ENCODE results near the gene ZNF26.
"Not testable (repeated sequence)": the region's sequence is repeated elsewhere in the genome, so short reads cannot be mapped to it uniquely, and the experiment has no call there.

Gene ZNF26

DNA sequence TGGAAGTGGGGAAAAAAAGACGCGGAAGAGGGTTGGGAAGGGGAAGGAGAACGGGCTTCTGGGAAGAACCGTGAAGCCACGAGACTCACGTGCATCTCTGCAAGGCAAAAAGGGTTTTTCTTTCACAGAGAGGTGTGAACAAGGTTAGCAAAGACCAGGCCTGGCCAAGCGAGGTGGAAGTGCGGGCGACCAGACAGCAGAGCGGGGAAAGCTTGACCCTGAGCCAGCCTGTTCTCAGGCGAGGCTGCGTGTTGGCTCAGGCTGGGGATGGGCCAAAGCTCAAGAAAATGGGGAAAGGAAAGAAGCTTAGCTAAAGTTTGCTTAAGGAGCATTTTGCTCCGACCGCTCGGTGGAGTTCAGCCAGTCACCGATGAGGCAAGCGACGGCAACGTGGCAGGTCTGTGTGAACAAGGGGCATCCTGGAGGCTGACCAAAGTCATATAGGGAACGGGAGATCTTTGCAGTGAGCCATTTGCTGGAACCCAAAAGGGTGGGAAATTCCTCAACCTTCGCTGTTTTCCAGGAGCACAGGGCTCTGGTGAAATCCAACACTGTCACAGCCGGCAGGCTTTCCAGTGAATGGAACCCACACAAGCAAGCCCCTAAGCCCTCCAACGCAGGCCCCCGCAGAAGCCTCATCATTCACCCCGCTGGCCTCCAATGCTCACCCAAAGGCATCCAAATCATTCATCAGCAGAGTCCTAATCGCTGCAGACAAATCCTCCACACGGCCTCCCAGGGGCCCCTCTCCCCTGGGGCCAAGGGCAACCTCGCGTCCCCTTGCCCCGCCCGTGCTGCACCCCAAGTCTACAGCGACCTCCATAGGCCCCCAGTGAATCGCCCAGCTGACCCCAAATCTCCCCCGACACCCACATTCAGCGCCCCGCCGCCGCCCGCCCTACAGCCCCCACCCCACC is 30.8 kb upstream of the ZNF26 start:
- DNase-seq (ENCODE audit: low read depth, low spot score): no peak

DNA sequence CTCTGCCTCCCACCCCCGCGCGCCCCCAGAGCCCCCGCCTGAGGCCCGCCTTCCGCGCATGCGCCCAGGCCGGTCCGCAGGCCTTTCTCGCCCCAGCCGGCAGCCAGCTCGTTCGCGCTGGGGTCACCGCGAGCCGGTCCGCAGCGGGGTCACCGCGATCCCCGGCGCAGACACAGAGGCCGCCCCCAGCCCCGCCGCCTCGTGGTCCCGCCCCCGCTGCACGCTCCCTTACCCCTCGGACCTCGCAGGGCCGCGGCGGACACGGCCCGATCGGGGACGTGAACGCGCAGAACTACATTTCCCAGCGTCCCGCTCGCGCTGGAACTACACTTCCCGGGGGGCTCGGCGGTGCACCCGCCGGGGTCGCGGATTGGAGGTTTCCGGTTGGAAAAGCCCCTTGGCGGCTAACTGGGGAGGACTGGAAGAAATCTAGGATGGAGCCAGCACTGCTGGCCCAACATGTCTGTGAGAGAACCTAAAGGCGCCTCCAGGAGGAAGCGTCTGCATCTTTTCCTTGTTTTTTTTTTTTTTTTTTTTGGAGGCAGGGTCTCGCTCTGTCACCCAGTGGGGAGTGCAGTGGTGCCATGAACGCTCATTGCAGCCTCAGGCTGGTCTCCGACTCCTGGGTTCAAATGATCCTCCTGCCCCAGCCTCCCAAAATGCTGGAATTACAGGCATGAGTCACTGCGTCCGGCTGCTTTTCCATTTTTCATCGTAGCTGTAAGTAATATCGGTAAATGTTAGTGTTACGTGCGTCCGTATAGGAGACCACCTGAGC is 30.0 kb upstream of the ZNF26 start, which contains the start of gene ZNF605:
Gene ZNF605, minus strand, starts transcription at position 296 of the 778 bp plus-strand sequence. CDS start 10,671 bp downstream, outside the sequence.
- DNase-seq (ENCODE audit: low read depth, low spot score): peak; percentile 75

DNA sequence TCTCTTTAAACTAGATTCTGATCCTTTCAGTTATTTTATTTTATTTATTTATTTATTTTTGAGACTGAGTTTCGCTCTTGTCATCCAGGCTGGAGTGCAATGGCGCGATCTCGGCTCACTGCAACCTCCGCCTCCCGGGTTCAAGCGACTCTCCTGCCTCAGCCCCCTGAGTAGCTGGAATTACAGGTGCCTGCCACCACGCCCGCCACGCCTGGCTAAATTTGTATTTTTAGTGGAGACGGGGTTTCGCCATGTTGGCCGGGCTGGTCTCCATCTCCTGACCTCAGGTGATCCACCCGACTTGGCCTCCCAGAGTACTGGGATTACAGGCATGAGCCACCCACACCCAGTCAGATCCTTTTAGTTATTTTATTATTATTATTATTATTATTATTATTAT is 24.4 kb upstream of the ZNF26 start:
- not testable (repeated sequence) for DNase-seq (ENCODE audit: low read depth, low spot score)

DNA sequence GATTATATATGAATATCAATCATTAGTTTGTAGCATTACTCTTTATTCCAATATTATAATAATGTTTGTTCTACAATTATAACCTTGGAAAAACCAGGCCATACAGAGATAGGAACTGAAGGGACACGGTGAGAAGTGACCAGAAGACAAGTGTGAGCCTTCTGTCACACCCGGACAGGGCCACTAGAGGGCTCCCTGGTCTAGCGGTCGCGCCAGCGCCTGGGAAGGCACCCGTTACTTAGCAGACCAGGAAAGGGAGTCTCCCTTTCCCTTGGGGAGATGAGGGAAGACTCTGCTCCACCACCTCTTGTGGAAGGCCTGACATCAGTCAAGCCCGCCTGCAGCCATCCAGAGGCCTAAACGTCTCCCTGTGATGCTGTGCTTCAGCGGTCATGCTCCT is 22.2 kb upstream of the ZNF26 start:
- not testable (repeated sequence) for DNase-seq (ENCODE audit: low read depth, low spot score)

DNA sequence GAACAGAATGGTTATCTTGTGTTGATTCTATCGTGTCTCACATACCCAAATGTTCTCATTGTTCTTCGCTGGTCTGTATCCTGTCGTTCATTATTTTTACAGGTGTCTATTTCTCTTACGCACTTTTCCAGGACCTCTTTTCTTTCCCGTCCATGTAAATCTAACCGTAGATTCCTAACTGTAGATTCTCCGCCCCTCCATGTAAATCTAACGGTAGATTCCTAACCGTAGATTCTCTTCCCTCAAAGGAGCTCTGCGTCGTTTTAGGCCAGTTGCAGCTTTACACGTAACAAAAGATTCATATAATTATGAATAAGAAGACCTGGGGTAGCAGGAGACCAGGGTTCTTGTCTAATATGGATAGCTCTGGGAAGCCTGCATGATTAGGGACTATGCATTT is 20.4 kb upstream of the ZNF26 start:
- no peak for DNase-seq (ENCODE audit: low read depth, low spot score)

DNA sequence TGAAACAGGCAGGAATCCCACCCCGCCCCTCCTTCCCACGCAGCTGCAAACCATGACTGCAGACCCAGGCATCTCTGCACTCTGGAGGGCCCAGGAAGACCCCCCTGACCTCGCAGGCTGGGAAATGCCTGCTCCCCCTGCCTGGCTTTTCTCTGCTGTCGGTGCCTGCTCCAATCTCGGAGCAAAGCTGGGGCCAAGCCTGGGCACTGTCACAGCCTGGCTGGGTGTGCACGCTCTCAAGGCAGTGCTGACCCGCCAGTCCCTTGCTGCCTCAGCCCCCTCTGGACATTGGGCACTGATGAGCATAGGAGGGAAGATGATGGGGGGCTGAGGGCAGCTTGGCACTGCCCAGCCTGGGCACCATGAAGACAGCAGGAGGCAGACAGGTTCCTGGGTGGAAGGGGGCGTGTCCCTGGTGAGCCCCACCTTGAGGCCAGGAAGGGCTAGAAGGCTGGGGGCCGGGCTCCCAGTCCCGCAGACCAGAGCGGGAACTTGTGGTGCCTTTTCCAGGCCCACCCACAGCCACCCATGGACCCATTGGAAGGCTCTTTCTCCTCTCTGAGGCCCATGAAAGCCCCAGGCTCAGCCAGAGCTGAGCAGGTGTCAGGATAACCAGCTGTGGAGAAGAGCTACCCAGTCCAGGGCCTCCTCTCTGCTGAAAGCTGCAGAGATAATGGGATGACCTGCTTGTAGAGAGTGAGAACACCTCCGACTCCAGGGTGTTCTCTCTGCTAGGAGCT is 19.3 kb upstream of the ZNF26 start:
- no peak for DNase-seq (ENCODE audit: low read depth, low spot score)

DNA sequence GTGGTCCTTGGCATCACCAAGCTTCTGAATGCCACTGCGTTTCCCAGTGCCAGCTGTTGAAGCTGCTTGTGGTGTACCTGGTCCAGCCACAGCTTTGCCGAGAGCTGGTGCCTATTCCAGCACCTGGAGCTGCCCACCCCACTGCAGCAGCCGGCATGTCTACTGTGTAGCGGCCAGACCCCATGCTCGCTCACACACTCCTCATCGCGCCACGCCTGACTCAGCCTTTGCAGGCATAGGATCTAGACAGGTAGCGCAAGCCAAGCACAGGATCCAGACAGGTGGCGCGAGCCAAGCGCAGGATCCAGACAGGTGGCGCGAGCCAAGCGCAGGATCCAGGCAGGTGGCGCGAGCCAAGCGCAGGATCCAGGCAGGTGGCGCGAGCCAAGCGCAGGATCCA is 18.4 kb upstream of the ZNF26 start:
- no peak for DNase-seq (ENCODE audit: low read depth, low spot score)

DNA sequence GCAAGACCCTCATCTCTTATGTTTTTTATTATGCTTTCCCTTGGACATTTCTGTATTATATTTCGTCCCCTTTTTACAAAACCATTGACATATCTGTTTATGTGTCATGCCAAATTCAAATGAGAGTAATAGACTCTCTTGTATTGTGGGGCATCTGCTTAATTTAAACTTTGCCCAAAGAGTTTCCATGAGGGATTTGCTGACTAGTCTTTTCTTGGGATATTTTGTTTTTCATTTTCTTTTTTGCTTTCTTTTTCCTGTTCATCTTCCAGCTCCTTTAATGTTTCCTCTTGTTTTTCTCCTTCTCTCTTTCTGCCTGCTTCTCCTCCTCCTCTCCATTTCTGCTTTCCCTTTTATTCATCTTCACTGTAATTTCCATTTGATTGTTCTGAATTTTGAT is 13.8 kb upstream of the ZNF26 start:
- DNase-seq (ENCODE audit: low read depth, low spot score): no peak

DNA sequence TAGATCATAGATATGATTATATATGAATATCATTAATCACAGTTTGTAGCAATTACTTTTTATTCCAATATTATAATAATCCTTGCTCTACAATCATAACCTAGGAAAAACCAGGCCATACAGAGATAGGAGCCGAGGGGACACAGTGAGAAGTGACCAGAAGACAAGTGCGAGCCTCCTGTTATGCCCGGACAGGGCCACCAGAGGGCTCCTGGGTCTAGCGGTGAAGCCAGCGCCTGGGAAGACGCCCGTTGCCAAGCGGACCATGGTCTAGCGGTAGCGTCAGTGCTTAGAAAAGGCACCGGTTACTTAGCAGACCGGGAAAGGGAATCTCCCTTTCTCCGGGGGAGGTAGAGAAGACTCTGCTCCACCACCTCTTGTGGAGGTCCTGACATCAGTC is 9.3 kb upstream of the ZNF26 start:
- not testable (repeated sequence) for DNase-seq (ENCODE audit: low read depth, low spot score)

DNA sequence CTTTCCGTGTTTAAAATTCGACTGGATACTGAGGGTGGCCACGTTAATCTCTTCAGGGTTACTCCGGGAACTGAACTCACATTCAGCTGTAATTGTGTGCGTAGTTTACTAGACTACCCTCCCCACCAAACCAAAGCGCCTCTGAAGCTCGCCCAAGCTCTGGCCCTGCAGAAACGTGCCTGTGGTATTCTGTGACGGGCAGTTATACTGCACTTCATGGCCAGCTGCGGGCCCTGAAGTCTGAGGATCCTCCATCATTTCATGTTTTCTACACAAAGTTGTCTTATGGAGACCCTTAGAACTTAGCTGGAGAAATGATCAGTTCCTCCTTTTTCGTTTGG is 688 bp downstream of the ZNF26 start:
- no peak for DNase-seq (ENCODE audit: low read depth, low spot score)

DNA sequence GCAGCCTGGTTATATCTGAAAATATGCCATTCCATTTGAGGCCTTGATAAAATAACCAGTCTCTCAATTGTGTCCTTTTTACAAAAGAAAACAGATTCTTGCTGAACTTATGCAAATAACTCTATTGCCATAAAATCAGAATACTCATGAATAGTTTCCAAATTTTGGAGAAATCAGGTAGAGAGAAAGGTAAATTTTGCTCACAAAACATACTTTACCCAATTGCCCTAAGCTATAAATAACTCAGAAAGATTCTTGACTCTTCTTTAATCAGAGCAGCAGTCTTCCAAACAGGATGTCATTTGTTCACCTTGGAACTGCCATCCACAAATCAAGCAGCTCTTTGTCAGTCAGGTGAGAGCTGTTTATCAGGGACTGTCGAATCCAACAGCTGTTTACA is 12.6 kb downstream of the ZNF26 start:
- DNase-seq (ENCODE audit: low read depth, low spot score): no peak

DNA sequence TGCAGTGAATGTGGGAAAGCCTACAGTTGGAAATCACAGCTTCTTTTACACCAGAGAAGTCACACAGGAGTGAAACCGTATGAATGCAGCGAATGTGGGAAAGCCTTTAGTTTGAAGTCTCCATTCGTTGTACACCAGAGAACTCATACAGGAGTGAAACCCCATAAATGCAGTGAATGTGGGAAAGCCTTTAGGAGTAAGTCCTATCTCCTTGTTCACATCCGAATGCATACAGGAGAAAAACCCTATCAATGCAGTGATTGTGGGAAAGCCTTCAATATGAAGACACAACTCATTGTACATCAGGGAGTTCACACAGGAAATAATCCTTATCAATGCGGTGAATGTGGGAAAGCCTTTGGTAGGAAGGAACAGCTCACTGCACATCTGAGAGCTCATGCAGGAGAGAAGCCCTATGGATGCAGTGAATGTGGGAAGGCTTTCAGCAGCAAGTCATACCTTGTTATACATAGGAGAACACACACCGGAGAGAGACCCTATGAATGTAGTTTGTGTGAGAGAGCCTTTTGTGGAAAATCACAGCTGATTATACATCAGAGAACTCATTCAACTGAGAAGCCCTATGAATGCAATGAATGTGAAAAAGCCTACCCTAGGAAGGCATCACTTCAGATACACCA is 24.6 kb downstream of the ZNF26 start:
- DNase-seq (ENCODE audit: low read depth, low spot score): no peak

DNA sequence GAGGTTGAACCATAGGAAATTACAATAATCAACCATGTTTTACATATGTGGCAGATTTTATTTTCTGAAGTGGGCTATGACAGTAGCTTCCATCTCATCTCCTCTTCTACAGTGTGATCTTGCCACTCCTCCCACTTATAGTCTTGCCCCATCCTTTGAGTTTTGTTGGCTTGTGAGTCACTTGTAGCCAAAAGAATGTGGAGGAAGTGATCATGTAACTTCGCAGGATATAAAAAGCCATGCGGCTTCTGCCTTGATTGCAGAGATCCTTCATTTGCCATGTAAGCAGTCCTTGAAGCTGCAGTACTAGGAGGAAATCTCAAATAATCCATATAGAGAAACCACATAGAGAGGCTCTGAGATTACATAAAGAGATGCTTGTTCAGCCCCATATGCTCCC is 37.4 kb downstream of the ZNF26 start:
- no peak for DNase-seq (ENCODE audit: low read depth, low spot score)

DNA sequence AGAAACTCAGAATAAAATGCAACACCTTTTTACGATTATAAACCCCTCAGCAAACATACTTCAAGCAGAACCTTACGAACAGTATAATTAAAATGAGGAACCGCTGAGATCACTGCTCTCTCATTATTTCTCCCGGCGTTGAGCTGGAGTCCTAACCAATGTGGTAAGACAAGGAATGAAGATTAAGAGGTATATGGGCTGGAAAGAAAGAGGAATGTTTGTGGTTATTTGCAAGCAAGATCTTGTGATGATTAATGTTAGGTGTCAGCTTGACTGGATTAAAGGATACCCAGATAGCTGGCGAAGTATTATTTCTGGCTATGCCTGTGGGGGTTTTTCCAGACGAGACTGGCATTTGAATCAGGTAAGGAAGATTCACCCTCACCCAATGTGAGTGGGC is 40.8 kb downstream of the ZNF26 start:
- no peak for DNase-seq (ENCODE audit: low read depth, low spot score)

DNA sequence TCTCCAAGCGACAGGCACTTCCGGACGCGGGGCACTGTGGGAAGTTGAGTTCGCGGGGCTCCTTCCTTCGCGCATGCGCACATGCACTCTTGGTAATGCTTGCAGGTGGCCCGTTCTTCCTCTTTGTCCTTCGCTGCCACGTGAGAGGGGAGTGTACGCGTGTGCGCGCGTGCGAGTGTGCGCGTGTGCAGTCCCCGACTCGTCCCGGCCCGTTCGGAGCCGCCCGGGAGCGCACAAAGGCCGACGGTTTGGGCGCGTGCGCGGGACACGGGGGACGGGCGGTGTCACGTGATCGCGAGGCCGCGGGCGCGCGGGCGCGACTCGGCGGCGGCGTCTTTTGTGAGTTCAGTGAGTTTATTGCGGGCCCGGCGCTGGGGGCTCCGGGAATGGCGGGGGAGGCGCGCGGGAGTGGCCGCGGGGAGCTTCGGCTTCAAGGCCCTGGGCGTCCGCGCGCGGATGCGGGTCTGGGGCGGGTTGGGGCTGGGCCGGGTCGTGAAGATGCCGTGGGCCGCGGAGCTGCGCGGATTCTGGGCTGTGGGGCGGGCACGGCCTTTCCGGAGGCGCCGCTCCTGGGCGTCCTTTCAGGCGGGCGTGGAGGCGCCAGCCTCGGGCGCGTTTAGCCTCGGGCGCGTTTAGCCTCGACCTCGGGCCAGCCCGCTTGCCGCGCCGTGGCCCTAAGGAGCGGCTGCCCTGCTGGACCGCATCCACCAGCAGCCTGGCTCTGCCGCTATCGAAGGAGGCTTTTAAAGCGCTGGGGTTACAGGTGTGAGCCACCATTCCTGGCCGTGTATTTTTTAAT is 51.2 kb downstream of the ZNF26 start, which contains the start of gene ZNF84:
Gene ZNF84, plus strand, starts transcription at position 303 of the 799 bp plus-strand sequence. CDS start 3,959 bp downstream, outside the sequence.
- DNase-seq (ENCODE audit: low read depth, low spot score): peak; percentile 82

DNA sequence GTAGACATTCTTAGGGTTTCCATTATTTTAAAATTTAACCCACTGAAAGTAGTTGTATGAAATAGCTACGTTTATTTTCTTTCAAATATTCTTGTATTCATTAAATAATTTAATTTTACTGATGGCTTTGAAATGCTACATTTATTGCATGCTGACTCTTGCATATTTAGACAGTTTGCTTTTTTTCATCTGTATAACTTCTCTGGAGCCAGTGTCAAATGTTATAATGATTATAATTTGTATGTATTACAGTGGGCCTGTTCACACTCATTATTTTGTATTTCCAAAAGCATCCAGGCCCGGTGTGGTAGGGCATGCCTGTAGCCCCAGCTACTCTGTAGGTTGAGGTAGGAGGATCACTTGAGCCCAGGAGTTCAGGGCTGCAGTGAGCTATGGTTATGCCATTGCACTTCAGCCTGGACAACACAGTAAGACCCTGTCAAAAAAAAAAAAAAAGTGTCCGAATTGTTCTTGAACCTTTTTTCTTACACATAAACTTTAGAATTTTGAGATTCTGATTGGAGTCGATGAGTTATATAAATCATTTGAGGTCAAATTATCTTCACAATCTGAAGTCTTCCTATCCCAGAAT is 52.0 kb downstream of the ZNF26 start:
- no peak for DNase-seq (ENCODE audit: low read depth, low spot score)

DNA sequence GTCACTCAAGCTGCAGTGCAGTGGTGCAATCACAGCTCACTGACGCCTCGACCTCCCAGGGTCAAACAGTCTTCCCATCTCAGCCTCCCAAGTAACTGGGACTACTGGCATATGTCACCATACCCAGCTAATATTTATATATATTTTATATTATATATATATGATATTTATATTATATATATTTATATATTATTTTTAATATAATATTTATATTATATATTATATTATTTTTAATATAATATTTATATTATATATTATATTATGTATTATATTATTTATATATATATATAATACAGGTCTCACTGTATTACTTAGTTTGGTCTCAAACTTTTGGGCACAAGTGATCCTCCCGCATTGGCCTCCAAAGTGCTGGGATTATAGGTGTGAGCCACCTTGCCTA is 60.5 kb downstream of the ZNF26 start:
- no peak for DNase-seq (ENCODE audit: low read depth, low spot score)

DNA sequence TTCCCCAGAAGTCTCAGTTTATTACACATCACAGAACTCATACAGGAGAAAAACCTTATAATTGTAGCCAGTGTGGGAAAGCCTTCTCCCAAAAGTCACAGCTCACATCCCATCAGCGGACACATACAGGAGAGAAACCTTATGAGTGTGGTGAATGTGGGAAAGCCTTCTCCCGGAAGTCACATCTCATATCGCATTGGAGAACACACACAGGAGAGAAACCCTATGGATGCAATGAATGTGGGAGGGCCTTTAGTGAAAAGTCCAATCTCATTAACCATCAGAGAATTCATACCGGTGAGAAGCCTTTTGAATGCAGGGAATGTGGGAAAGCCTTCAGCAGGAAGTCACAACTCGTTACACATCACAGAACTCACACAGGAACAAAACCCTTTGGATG is 71.3 kb downstream of the ZNF26 start:
- no peak for DNase-seq (ENCODE audit: low read depth, low spot score)

DNA sequence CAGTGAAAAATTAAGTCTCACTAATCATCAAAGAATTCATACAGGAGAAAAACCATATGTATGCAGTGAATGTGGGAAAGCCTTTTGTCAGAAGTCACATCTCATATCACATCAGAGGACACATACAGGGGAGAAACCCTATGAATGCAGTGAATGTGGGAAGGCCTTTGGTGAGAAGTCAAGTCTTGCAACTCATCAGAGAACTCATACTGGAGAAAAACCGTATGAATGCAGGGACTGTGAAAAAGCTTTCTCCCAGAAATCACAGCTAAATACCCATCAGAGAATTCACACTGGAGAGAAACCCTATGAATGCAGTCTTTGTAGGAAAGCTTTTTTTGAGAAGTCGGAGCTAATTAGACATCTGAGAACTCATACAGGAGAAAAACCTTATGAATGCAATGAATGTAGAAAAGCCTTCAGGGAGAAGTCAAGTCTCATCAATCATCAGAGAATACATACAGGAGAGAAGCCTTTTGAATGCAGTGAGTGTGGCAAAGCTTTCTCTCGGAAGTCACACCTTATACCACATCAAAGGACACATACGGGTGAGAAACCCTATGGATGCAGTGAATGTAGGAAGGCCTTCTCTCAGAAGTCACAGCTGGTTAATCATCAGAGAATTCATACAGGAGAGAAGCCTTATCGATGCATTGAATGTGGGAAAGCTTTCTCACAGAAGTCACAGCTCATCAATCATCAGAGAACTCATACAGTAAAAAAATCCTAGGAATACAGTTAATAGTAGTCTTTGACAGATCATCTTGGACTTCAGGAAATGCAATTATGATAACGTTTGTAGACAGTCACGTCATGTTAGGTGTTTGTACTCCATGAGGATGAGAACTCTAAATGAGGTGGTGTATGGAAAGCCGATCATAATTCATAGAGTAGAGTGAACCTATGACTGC is 72.3 kb downstream of the ZNF26 start:
- DNase-seq (ENCODE audit: low read depth, low spot score): no peak

Measured in iPS DF 19.7 (cell line).